Mononuclear cell (primary cell): ENCODE data around the gene CCT7. TPM values are rescaled to one million over a fixed set of nuclear protein-coding genes. Genes with fewer than 3 reads are reported as not detected.
"Not testable (repeated sequence)": the region's sequence is repeated elsewhere in the genome, so short reads cannot be mapped to it uniquely, and the experiment has no call there.

Experiments used
- H3K27me3 ChIP-seq: 2 replicates; pipeline ENCODE4 v1.6.0; 2011; ENCODE audit warnings: low read length, control low read depth; ENCODE audit not compliant: insufficient read depth
- H3K4me1 ChIP-seq: 2 replicates; pipeline ENCODE4 v1.5.1; 2011; ENCODE audit warnings: mild to moderate bottlenecking, low read length, control low read depth; ENCODE audit not compliant: insufficient read depth
- H3K4me3 ChIP-seq: 2 replicates; pipeline ENCODE4 v1.5.1; 2011; ENCODE audit warnings: mild to moderate bottlenecking, low read length, moderate library complexity
- H3K9me3 ChIP-seq: 2 replicates; pipeline ENCODE4 v1.5.1; 2011; ENCODE audit warnings: low read depth, mild to moderate bottlenecking, control low read depth, low read length
- total RNA-seq: library from RNA; depleted of rRNA; stranded (reverse); fragments of >200 nt; gene quantifications from one replicate; pipeline ENCODE4 v1.2.3, GENCODE V29; 2012

CCT7 gene
- total RNA-seq, 1 donor: 66.3 TPM

GRCh38 chr2:73256618-73256922, 22.5 kb downstream of the CCT7 start:
- Histone ChIP-seq H3K9me3 (no peaks in the 10 kb centered on the region), H3K27me3 (no peaks in the 10 kb centered on the region), H3K4me1 (no peaks in the 10 kb centered on the region), H3K4me3 (no peak overlapping the region)

- no peaks in the 10 kb centered on the region for H3K4me1 ChIP-seq
- H3K9me3 ChIP-seq: no peaks in the 10 kb centered on the region
- H3K27me3 ChIP-seq: no peaks in the 10 kb centered on the region
- no peak overlapping the region for H3K4me3 ChIP-seq
Measured at GRCh38 chr2:73257021-73257420, 22.9 kb downstream of the CCT7 start.

GRCh38 chr2:73257425-73258125, 23.5 kb downstream of the CCT7 start:
- H3K27me3 ChIP-seq: no peaks in the 10 kb centered on the region
- no peaks in the 10 kb centered on the region for H3K9me3 ChIP-seq
- no peaks in the 10 kb centered on the region for H3K4me1 ChIP-seq
- H3K4me3 ChIP-seq: no peak overlapping the region

- Histone ChIP-seq H3K27me3 (no peaks in the 10 kb centered on the region), H3K9me3 (no peaks in the 10 kb centered on the region), H3K4me1 (no peaks in the 10 kb centered on the region), H3K4me3 (no peak overlapping the region)
Measured at GRCh38 chr2:73258186-73258912, 24.2 kb downstream of the CCT7 start.

GRCh38 chr2:73258913-73259215, 24.8 kb downstream of the CCT7 start:
- H3K4me3 ChIP-seq: no peak overlapping the region
- H3K9me3 ChIP-seq: no peaks in the 10 kb centered on the region
- H3K4me1 ChIP-seq: no peaks in the 10 kb centered on the region
- H3K27me3 ChIP-seq: no peaks in the 10 kb centered on the region

- Histone ChIP-seq H3K4me1 (no peaks in the 10 kb centered on the region), H3K9me3 (no peaks in the 10 kb centered on the region), H3K27me3 (no peaks in the 10 kb centered on the region), H3K4me3 (no peak overlapping the region)
Measured at GRCh38 chr2:73259276-73259675, 25.2 kb downstream of the CCT7 start.

GRCh38 chr2:73259704-73260337, 25.7 kb downstream of the CCT7 start:
- Histone ChIP-seq H3K4me3 (no peak overlapping the region), H3K27me3 (no peaks in the 10 kb centered on the region), H3K9me3 (no peaks in the 10 kb centered on the region), H3K4me1 (no peaks in the 10 kb centered on the region)

- no peaks in the 10 kb centered on the region for H3K27me3 ChIP-seq
- no peaks in the 10 kb centered on the region for H3K9me3 ChIP-seq
- H3K4me3 ChIP-seq: no peak overlapping the region
- no peaks in the 10 kb centered on the region for H3K4me1 ChIP-seq
Measured at GRCh38 chr2:73260338-73260984, 26.4 kb downstream of the CCT7 start.

- Histone ChIP-seq H3K27me3 (no peaks in the 10 kb centered on the region), H3K9me3 (no peaks in the 10 kb centered on the region), H3K4me3 (no peak overlapping the region), H3K4me1 (no peaks in the 10 kb centered on the region)
Measured at GRCh38 chr2:73262108-73262651, 28.1 kb downstream of the CCT7 start.

GRCh38 chr2:73262691-73263429, 28.8 kb downstream of the CCT7 start:
- not testable (repeated sequence) for H3K27me3 ChIP-seq, H3K4me3 ChIP-seq, H3K4me1 ChIP-seq, H3K9me3 ChIP-seq

GRCh38 chr2:73263540-73264331, 29.6 kb downstream of the CCT7 start:
- Histone ChIP-seq H3K27me3 (no peaks in the 10 kb centered on the region), H3K9me3 (no peaks in the 10 kb centered on the region), H3K4me1 (peaks cover 3% of the 10 kb centered on the region), H3K4me3 (no peak overlapping the region)

GRCh38 chr2:73264332-73264606, 30.2 kb downstream of the CCT7 start:
- H3K27me3 ChIP-seq: no peaks in the 10 kb centered on the region
- H3K4me1 ChIP-seq: peaks cover 6% of the 10 kb centered on the region
- no peaks in the 10 kb centered on the region for H3K9me3 ChIP-seq
- no peak overlapping the region for H3K4me3 ChIP-seq

GRCh38 chr2:73264783-73265182, 30.7 kb downstream of the CCT7 start:
- H3K9me3 ChIP-seq: no peaks in the 10 kb centered on the region
- no peak overlapping the region for H3K4me3 ChIP-seq
- H3K4me1 ChIP-seq: peaks cover 9% of the 10 kb centered on the region
- H3K27me3 ChIP-seq: no peaks in the 10 kb centered on the region

GRCh38 chr2:73265298-73266060, 31.4 kb downstream of the CCT7 start:
- H3K27me3 ChIP-seq: no peaks in the 10 kb centered on the region

More at GRCh38 chr2:73265298-73266060, 31.4 kb downstream of the CCT7 start:
- Histone ChIP-seq H3K4me1 (peaks cover 10% of the 10 kb centered on the region), H3K4me3 (no peak overlapping the region), H3K9me3 (no peaks in the 10 kb centered on the region)
